Activated CD8-positive, alpha-beta memory T cell treated with anti-CD3 and anti-CD28 coated beads, Interleukin-2, amount 10 ng/mL, durations not matched to agents 7 days and 5 days (primary cell): ENCODE measurements around the gene ADAM12. TPM values are rescaled to one million over a fixed set of nuclear protein-coding genes. Genes with fewer than 3 reads are reported as not detected.
"Not testable (repeated sequence)": the region's sequence is repeated elsewhere in the genome, so short reads cannot be mapped to it uniquely, and the experiment has no call there.

Experiments used
- ATAC-seq: fragments of 150-1000 bp; cut with Tn5 transposase; one replicate; pipeline ENCODE4 v1.10.0; 2021; ENCODE audit warnings: moderate library complexity
- CTCF ChIA-PET: fragments of 350-600 bp; sonication (Branson Sonifier 250); formaldehyde crosslinking; loops from one replicate; lab custom pipeline; 2021; ENCODE audit warnings: antibody characterized with exemption; lab: Charles Lee
- DNase-seq: peaks from one replicate; pipeline ENCODE4 v3.0.0-alpha.2; 2020
- H3K27ac Mint-ChIP-seq: one replicate; pipeline ENCODE4 v1.8.0; 2021; ENCODE audit warnings: mild to moderate bottlenecking, mixed read lengths
- H3K27me3 Mint-ChIP-seq: one replicate; pipeline ENCODE4 v1.8.0; 2021; ENCODE audit warnings: mixed read lengths
- H3K36me3 Mint-ChIP-seq: one replicate; pipeline ENCODE4 v1.8.0; 2021; ENCODE audit warnings: mild to moderate bottlenecking, mixed read lengths
- H3K4me1 Mint-ChIP-seq: one replicate; pipeline ENCODE4 v1.8.0; 2021; ENCODE audit warnings: mixed read lengths
- H3K4me3 Mint-ChIP-seq: one replicate; pipeline ENCODE4 v1.8.0; 2021; ENCODE audit warnings: mild to moderate bottlenecking, moderate library complexity, mixed read lengths
- H3K9me3 Mint-ChIP-seq: one replicate; pipeline ENCODE4 v1.8.0; 2022; ENCODE audit warnings: low read depth, mixed read lengths
- total RNA-seq, 2 experiments: library from RNA; stranded (reverse); gene quantifications; one replicate each; pipeline ENCODE4 v1.2.3, GENCODE V29; 2021

The ADAM12 gene
- total RNA-seq, 2 experiments from 2014 or later = 0.67 TPM; not detected in 1

GRCh38 chr10:126394948-126395347 lies 6.7 kb upstream of the ADAM12 start:
- CTCF ChIA-PET = no interaction called here
- H3K9me3 Mint-ChIP-seq = peaks cover 6% of the 10 kb centered on the region
- H3K27ac Mint-ChIP-seq = no peak overlapping the region
- H3K36me3 Mint-ChIP-seq = no peaks in the 10 kb centered on the region
- H3K27me3 Mint-ChIP-seq = peaks cover 3% of the 10 kb centered on the region
- H3K4me3 Mint-ChIP-seq = no peak overlapping the region
- H3K4me1 Mint-ChIP-seq = no peaks in the 10 kb centered on the region
- DNase-seq (no peak), ATAC-seq (no peak)

GRCh38 chr10:126393076-126393475 lies 4.8 kb upstream of the ADAM12 start:
- Mint-ChIP-seq H3K27ac (no peak overlapping the region), H3K4me1 (no peaks in the 10 kb centered on the region), H3K27me3 (peaks cover 11% of the 10 kb centered on the region), H3K4me3 (no peak overlapping the region), H3K9me3 (peaks cover 6% of the 10 kb centered on the region), H3K36me3 (no peaks in the 10 kb centered on the region)
- CTCF ChIA-PET = no interaction called here
- DNase-seq (no peak), ATAC-seq (no peak)

- Mint-ChIP-seq H3K9me3 (peaks cover 6% of the 10 kb centered on the region), H3K4me3 (no peak overlapping the region), H3K27ac (no peak overlapping the region), H3K27me3 (peaks cover 12% of the 10 kb centered on the region), H3K4me1 (no peaks in the 10 kb centered on the region), H3K36me3 (no peaks in the 10 kb centered on the region)
- CTCF ChIA-PET = no interaction called here
- no peak for DNase-seq
- ATAC-seq = no peak
Observed at GRCh38 chr10:126392469-126392868, 4.2 kb upstream of the ADAM12 start.

GRCh38 chr10:126392068-126392467 lies 3.8 kb upstream of the ADAM12 start:
- H3K9me3 Mint-ChIP-seq = peaks cover 8% of the 10 kb centered on the region
- ATAC-seq (no peak), DNase-seq (no peak)
- no peak overlapping the region for H3K4me3 Mint-ChIP-seq
- no peak overlapping the region for H3K27ac Mint-ChIP-seq
- CTCF ChIA-PET = no interaction called here
- H3K4me1 Mint-ChIP-seq = no peaks in the 10 kb centered on the region
- peaks cover 16% of the 10 kb centered on the region for H3K27me3 Mint-ChIP-seq
- peaks cover 2% of the 10 kb centered on the region for H3K36me3 Mint-ChIP-seq

GRCh38 chr10:126391192-126391885 lies 3.1 kb upstream of the ADAM12 start:
- ATAC-seq (no peak), DNase-seq (no peak)
- Mint-ChIP-seq H3K36me3 (peaks cover 2% of the 10 kb centered on the region), H3K9me3 (peaks cover 12% of the 10 kb centered on the region), H3K27ac (no peak overlapping the region), H3K27me3 (peaks cover 23% of the 10 kb centered on the region), H3K4me1 (no peaks in the 10 kb centered on the region), H3K4me3 (no peak overlapping the region)
- CTCF ChIA-PET = no interaction called here

- H3K27me3 Mint-ChIP-seq = peaks cover 28% of the 10 kb centered on the region
- H3K9me3 Mint-ChIP-seq = peaks cover 12% of the 10 kb centered on the region
- H3K4me1 Mint-ChIP-seq = no peaks in the 10 kb centered on the region
- H3K4me3 Mint-ChIP-seq = no peak overlapping the region
- H3K36me3 Mint-ChIP-seq = peaks cover 2% of the 10 kb centered on the region
- ATAC-seq (no peak), DNase-seq (no peak)
- H3K27ac Mint-ChIP-seq = no peak overlapping the region
- CTCF ChIA-PET = no interaction called here
Observed at GRCh38 chr10:126390324-126390723, 2.0 kb upstream of the ADAM12 start.

GRCh38 chr10:126387041-126387921 lies 996 bp downstream of the ADAM12 start:
- no peaks in the 10 kb centered on the region for H3K4me1 Mint-ChIP-seq
- ATAC-seq (no peak), DNase-seq (no peak)
- peaks cover 2% of the 10 kb centered on the region for H3K36me3 Mint-ChIP-seq
- peak overlapping the region; percentile 62 for H3K27ac Mint-ChIP-seq
- CTCF ChIA-PET = no interaction called here
- H3K27me3 Mint-ChIP-seq = peaks cover 28% of the 10 kb centered on the region
- H3K4me3 Mint-ChIP-seq = no peak overlapping the region
- H3K9me3 Mint-ChIP-seq = peaks cover 8% of the 10 kb centered on the region

GRCh38 chr10:126384269-126384873 lies 3.9 kb downstream of the ADAM12 start:
- CTCF ChIA-PET = no interaction called here
- H3K9me3 Mint-ChIP-seq = peaks cover 10% of the 10 kb centered on the region
- H3K27ac Mint-ChIP-seq = no peak overlapping the region
- H3K27me3 Mint-ChIP-seq = peaks cover 21% of the 10 kb centered on the region
- peaks cover 2% of the 10 kb centered on the region for H3K36me3 Mint-ChIP-seq
- DNase-seq = no peak
- no peak for ATAC-seq
- H3K4me3 Mint-ChIP-seq = no peak overlapping the region
- H3K4me1 Mint-ChIP-seq = no peaks in the 10 kb centered on the region

GRCh38 chr10:126380352-126381076 lies 7.8 kb downstream of the ADAM12 start:
- H3K36me3 Mint-ChIP-seq = no peaks in the 10 kb centered on the region
- CTCF ChIA-PET = no interaction called here
- H3K4me3 Mint-ChIP-seq = no peak overlapping the region
- H3K9me3 Mint-ChIP-seq = peaks cover 5% of the 10 kb centered on the region
- ATAC-seq (no peak), DNase-seq (no peak)
- no peaks in the 10 kb centered on the region for H3K4me1 Mint-ChIP-seq
- H3K27ac Mint-ChIP-seq = no peak overlapping the region
- H3K27me3 Mint-ChIP-seq = no peaks in the 10 kb centered on the region

- DNase-seq, H3K4me3 Mint-ChIP-seq, H3K36me3 Mint-ChIP-seq, H3K4me1 Mint-ChIP-seq, H3K9me3 Mint-ChIP-seq, CTCF ChIA-PET, H3K27me3 Mint-ChIP-seq, ATAC-seq, H3K27ac Mint-ChIP-seq: not testable (repeated sequence)
Observed at GRCh38 chr10:126379166-126379565, 9.1 kb downstream of the ADAM12 start.

- H3K9me3 Mint-ChIP-seq = peaks cover 4% of the 10 kb centered on the region
- H3K36me3 Mint-ChIP-seq = no peaks in the 10 kb centered on the region
- CTCF ChIA-PET = no interaction called here
- H3K4me1 Mint-ChIP-seq = no peaks in the 10 kb centered on the region
- H3K27ac Mint-ChIP-seq = no peak overlapping the region
- DNase-seq (no peak), ATAC-seq (no peak)
- no peak overlapping the region for H3K4me3 Mint-ChIP-seq
- no peaks in the 10 kb centered on the region for H3K27me3 Mint-ChIP-seq
Observed at GRCh38 chr10:126376956-126377355, 11.3 kb downstream of the ADAM12 start.

GRCh38 chr10:126375926-126376554 lies 12.2 kb downstream of the ADAM12 start:
- CTCF ChIA-PET = no interaction called here
- DNase-seq (no peak), ATAC-seq (no peak)
- no peaks in the 10 kb centered on the region for H3K4me1 Mint-ChIP-seq
- H3K27me3 Mint-ChIP-seq = no peaks in the 10 kb centered on the region
- no peaks in the 10 kb centered on the region for H3K36me3 Mint-ChIP-seq
- no peak overlapping the region for H3K27ac Mint-ChIP-seq
- H3K9me3 Mint-ChIP-seq = peaks cover 6% of the 10 kb centered on the region
- H3K4me3 Mint-ChIP-seq = no peak overlapping the region

- ATAC-seq (no peak), DNase-seq (no peak)
- Mint-ChIP-seq H3K4me1 (no peaks in the 10 kb centered on the region), H3K9me3 (peaks cover 6% of the 10 kb centered on the region), H3K4me3 (no peak overlapping the region), H3K36me3 (no peaks in the 10 kb centered on the region), H3K27ac (no peak overlapping the region), H3K27me3 (no peaks in the 10 kb centered on the region)
- CTCF ChIA-PET = no interaction called here
Observed at GRCh38 chr10:126375299-126375698, 13.0 kb downstream of the ADAM12 start.
